Activated CD8-positive, alpha-beta memory T cell treated with anti-CD3 and anti-CD28 coated beads for 24 hours (primary cell): Measurements from ENCODE around the gene ZNF423.

Source experiments
- DNase-seq: peaks from one replicate; pipeline ENCODE4 v3.0.0-alpha.2; 2020

ZNF423 gene

DNA sequence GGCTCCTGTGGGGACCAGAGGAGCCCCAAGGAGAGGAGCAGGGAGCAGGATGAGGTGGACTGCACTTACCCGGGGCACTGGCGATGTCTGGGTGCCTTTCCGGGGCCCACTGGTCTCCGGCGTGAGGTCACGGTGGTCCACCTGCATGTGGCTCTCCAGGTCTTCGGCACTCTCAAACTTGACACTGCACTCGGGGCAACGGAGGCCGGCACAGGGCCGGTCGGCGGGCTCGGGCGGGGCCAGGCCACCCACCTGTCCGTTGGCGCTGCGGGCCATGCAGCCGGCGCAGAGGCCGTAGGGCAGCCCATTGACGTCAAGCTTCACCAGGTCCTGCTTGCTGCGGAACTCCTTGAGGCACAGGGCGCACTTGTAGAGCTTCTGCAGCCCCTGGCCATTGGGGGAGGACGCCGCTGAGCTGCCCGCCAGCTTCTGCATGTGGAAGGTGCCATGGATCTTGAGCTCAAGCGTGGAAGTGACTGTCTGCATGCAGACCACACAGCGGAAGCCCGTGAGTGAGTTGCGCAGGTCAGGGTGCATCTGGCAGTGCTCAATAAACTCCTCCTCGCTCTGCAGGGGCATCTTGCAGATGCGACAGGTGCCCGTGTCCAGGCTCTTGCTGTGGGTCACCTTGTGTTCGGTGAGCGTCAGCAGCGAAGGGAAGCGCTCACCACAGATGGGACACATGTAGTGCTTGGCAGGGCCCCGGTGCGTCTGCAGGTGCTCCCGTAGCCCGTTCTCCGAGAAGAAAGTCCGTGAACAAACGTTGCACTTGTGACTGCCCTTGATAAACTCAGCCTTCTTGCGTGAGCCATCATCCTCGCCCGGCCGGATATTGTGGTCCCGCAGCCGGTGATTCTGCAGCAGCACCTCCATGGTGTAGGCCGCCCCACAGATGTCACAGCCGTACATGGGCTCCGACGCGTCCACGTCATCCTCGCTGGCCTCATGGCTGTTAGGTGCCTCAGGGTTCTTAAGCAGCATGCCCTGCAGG lies 220.0 kb downstream of the ZNF423 start:
- no peak for DNase-seq

DNA sequence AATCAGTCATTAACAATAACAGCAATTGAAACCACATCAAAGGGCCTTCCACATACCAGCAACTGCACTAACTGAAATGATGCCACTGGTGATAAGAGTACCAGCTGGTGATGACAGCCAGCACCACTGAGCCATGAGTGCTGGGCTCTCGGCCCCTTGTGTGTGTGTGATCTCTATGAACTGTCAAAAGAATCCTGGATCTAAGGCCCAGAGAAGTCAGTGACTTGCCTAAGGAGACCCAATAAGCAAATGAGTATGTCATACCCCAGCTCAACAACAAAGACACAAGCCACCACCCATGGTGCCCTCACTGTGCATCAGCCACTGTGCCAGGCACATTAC lies 220.9 kb downstream of the ZNF423 start:
- DNase-seq, result no peak

DNA sequence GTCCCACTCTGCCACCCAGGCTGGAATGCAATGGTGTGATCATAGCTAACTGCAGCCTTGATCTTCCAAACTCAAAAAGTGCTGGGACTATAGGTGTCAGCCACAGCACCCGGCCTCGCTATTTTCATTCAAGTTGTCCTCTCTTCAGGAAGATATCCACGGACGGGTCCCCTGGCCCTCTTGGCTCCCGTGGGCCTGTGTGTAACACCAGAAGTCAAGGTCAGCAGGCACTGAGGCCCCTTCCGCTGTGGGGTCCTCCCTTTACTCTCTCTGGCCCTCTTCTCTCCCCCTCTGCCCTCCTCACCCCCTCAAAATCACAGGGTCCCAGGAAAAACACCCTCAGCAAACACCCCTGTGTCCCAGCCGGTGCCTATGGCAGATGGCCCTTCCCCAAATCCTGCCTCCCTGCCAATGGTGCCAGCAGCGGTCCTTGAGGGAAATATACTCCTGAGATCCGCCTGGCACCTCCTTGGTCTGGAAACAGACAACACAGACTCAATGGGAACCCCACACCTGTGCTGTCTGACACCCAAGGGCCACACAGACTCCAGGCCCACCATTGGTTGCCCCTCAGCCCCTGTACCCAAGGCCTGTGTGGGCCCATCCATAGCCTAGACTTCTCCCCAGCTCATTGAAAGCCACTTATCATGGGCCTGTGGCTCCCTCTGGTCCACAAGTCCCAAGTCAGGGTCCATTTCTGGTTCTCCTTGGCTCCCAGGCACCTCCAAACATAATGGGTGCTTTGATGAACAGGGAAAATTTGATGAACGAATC lies 221.5 kb downstream of the ZNF423 start:
- no peak for DNase-seq

DNA sequence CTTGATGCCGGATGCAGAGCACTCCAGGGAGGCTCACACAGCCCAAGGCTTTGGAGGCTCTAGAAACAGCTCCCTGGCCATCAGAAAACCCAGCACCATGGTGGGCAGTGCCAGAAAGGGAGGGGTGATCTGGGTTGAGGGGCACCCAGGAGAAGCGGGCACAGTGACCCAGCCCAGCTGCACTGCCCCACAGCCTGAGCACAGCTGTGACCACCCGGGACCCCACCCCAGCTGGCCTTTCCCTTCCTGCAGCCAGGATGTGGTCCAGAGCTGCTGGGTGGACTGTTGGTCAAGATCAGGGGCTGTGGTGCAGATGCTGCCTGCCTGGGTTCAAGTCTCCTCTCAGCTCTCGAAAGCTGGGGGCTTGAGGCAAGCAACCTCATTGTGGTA lies 223.1 kb downstream of the ZNF423 start:
- DNase-seq, result no peak

DNA sequence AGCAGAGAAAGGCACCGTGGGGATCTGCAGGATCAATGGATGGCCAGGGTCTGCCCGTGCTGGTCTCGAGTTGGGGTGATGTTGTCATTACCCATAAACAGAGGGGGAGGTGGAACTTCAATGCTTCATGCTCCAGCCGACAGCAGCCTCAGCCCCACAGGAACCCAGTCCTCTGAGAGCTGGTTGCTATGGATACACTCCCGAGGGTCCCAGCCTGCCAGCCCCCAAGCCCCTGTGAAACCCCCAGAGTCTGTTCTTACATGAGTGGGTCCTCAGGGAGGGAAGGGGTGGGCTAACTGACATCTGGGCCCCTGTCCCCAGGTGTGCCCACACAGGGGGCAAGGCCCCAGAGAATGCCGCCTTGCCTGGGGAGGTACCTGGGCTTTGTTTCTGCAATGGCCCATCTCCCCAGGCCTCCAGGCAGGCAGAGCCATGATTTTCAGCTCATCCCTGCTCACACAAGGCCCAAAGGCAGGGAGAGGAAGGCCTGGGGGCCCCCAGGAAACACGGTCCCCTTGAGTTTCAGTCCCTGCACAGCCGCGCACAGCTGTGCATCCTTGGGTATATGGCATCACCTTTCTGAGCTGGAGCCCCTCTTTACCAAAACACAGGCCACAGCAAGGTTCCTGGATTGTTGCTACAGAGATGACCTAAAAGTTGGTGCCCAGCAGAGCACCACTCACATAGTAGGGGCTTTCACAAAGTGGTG lies 223.7 kb downstream of the ZNF423 start:
- DNase-seq, result no peak

DNA sequence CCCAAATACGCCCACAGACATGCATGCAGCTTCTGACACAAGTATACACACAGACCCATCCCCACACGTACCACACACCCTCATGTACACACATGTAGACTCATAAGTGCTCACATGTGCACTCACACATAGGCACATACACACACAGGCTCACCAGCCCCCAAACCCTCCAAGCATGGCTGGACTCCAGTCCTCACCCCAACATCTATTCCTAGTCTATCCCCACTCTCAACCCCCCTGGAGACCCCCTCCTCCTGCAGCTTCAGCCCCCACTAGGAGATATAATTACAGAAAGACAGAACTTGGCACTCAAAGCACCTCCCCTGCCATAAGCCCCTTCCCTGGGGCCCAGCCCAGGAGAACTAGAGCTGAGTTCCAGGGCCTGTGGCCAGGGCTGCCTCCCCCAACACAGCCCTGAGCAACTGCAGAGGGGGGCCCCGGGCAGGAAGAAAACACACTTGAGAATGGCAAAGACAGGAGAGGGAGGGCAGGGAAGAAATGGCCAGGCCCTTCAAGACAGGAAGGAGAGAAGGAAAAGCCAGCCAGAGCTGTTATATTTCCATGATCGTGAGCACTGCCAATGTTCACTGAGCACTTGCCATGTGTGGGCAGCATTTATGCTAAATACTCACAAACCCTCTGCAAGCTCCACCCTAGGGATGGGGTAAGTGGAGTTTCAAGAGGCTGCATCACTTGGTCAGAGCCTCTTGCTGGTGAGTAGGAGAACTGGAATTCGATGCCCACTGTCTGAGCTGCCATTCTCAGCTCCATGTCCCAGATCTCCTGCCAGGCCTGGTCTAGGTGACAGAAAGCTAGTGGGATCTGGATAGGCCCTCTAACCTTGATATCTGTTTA lies 224.5 kb downstream of the ZNF423 start:
- DNase-seq, result no peak

DNA sequence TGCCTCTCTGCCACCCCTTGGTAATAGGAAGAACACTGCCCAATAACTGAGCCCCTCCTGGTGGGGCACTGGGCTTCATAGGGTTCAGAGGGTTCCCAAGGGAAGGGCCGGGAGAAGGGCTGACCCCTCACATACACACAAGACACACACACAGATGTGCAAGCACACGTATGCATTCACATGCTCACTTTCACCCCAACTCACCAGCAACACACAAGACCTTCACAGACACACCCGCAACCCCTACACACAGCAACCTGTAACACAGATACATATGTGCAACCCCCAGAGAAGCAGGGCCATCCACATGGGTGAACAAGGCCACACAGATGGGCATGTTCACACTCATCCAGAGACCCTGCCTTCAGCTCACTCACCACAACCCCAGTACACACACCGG lies 225.1 kb downstream of the ZNF423 start:
- DNase-seq, result no peak

DNA sequence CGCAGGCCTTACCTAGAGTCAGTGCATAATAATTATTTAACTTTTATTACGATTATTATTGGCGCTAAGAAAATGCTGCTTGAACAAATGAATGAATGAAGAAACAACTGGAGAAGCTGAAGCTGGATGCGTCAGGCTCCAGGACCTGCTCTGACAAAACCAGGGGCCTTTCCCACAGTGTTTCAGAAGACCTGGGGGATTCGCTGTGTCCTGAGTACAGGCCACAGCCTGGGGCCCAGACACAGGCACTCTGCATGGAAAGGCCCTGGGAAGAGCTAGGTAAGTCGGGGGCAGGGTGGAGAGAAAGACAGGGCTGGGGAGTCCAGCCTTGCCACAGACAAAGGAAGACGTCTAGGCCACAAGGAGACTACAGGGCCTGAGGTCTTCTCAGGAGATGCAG lies 226.1 kb downstream of the ZNF423 start:
- DNase-seq, result peak; percentile 4

DNA sequence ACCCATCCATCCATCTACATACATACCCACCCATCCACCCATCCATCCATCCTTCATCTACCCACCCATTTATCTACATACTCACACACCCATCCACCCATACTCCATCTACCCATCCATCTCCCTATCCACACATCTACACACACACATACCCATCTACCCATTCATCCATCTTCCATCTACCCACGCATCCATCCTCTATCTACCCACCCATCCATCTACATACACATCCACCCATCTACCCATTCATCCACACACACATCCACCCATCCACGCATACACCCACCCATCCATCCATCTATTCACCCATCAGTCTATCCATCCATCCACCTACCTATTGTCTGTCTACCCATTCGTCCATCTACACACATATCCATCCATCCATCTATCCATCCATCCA lies 227.8 kb downstream of the ZNF423 start:
- DNase-seq, result no peak

DNA sequence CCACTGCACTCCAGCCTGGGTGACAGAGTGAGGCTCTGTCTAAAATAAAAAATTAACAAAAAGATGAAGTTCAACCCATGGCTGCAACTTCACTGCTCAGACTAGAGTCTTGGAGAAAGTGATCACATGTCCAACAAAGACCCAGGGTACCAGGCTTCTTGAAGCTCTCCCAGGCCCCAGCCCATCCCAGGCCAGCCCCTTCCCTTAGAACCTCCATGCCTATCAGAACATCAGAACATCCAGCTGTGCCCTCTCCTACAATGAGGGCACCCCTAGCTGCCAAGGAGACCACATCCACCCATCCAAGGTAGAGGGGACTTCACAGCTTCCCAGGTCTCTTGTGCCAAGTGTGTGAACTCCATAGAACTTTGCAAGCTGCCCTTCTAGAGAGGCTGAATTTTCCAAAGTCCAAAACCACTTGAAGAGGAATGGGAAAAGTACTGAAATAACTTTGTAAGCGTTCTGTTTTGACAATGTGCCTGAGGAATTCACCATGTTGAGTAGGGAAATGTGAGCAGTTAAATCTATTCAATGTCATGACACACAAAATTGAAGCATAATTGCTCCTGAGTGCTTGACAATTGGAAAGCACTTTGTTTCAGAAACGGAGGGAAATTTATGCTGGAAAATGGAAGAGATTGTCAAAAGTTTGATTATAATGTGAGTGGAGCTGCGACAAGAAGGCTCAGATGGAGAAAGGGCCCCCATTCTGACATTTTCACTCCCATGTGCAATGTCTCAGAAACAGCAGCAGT lies 230.4 kb downstream of the ZNF423 start:
- no peak for DNase-seq

DNA sequence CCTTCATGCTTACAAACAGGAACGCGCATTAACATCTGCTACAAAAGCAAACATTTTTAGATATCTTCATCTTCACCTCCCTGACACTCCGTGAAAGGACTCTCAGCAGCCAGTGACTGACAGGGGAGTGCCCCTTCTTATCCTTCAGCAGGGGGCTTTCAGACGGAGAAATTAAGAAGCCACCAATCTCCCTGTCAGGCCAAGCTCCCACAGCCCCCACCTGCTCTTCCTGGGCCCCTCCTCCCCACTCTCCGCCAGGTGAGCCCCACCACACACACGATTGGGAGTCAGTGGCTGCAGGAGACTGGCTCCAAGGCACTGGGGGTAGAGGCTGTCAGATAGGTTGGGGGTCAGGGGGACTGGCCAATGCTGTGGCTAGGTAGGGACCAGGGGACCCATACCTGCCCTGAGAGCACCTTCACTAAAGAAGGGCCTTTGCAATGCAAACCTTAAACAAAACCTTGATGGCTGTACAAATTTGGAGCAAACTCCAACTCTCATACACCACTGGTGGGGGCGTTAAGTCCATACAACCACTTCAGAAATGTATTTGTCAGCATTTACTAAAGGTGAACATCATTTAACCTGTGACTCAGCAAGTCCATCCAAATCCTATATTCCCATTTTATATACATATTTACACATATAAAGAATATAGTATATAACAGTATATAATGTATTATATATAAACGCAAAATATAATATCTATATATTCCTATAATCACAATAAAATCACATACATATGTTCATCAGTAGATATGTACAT lies 232.2 kb downstream of the ZNF423 start:
- DNase-seq, result peak; percentile 28

DNA sequence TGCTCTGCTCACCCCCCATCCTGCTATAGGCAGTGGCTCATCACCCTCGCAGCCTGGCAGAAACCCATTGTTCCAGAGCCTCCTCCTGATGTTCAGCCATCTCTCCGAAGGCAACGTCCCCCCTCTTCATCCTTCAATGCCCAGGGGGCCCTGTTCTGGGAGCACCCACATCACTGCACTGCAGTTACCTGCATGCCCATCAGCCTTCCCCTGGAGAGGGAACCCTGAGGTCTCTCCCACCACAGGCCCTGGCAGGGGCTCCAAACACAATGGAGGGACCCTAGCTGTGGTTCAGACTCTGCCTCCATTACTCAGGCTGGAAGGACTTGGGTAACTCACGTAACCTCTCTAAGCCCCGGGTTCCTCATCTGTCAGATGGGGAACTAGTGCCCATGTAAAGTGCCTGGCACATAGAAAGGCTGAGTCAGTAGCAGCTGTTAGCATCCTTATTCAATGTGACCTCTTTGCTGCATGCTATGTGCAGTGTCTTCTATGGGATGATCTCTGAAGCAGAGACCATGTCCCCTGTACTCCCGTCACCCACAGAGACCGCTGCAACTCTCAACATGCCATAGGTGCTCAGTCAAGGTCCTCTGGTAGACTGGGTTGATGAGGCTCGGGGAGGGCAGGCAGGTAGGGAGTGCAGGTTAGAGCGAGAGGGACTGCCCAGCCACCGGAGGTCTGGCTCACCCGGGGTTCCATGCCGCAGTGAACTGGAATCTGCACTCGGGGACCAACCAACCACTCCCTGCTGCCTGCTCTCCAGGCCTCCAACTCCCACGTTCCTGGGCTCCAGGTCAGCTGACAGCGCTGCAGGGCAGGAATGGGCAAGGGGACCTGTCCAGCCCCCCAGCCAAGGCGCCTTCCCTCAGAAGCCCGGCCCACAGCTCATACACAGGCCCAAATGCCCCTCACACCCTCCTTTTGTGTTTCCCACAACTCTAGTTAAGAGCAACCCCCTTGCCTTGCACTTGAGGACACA lies 233.2 kb downstream of the ZNF423 start:
- DNase-seq, result peak; percentile 24

DNA sequence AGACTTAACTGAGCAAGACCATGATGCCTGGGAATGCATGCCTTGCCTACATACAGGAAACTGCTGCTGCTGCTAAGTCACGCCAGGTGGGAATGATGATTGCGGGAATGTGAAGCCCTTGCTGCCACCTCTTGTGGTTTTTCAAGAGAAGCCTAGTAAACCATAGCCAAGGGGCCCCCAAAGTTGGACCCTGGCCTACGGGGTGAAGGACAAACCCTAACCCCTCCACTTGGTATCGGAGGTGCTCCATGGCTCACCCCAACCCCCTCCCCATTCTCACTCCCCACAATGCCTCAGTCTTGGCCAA lies 233.9 kb downstream of the ZNF423 start:
- DNase-seq, result no peak

DNA sequence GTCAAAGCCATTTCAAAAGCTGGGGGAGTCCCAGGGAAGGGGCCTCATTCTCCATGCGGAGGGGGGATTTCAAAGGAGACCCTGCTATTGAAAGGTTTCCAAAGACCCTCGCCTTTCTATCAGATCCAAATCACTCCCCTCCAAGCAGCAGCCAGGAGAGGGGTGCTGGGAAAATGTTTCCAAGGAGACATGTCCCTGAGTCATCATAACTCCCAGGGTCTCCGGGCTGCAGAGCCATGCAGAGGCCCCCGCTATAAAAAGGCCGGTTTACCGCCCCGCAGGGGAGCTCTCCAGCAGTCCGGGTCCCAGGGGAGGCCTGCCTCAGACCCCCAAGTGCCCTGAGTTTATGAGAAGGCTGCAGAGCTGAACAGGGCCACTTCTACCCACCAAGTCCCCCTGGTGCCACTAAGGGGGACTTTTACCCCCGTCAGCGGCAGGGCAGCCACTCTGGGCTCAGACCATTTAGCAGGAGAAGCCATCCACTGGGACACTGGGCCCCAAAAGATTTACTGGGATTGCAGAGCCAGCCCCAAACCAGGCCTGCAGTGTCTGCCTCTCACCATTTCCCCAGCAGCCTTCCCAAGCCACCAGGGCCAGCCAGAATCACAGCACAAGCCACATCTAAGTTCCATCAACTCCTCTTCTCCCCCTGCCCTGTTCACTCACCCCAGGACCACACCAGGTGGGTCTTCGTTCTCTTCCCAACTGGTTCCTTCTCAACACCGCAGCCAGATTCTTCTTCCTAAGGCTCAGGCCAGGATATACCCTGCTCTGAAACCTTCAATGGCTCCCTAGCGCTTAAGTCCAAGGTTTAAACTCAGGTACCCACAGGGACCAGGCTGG lies 234.4 kb downstream of the ZNF423 start:
- peak; percentile 19 for DNase-seq

DNA sequence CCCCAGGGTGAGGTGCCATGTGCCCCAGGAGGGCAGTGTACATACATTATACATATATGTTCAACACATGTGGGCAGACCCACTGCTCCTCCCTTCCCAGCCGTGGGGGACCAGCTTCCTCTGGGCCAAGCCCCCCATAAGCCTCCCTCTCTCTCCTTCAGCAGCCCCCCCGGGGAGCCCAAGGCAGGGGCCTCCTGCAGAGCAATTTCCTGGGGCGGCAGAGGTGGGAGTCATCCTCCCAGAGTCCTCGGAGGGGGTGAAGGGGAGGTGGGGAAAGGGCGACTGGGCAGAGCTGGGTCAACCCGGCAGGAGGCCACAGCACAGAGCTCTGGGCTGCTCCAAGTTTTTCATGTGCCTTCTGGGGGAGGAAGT lies 235.1 kb downstream of the ZNF423 start:
- no peak for DNase-seq

DNA sequence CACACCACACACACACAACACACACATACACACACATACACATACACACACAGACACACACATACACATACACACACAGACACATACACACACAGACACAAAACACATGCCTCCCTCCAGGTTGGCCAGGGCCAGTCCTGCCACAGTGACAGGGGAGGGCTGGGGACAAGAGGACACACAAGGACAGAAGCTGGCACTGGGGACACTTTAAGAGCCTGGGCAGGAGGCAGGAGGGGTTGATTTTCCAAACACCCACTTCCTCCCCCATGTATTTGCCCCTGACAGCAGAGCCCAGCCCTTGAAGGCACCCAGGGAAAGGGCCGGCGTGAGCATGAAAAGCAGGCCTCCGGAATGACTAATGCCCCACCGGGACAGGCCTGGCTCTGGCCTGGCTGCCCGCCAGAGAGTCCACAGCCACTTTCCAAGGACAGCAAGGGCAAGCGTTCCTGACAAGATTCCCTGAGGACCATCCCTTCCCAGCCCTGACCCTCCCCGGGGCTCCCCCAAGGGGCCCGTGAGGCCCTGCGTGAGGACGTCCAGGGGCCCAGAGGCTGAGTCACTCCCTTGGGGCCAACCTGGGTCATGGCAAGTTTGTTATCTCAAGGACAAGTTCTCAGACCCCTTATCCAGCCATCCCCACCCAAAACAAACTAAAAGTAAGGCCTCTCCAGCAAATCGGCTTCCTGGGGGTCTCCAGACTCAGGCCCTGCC lies 235.6 kb downstream of the ZNF423 start:
- peak; percentile 33 for DNase-seq

DNA sequence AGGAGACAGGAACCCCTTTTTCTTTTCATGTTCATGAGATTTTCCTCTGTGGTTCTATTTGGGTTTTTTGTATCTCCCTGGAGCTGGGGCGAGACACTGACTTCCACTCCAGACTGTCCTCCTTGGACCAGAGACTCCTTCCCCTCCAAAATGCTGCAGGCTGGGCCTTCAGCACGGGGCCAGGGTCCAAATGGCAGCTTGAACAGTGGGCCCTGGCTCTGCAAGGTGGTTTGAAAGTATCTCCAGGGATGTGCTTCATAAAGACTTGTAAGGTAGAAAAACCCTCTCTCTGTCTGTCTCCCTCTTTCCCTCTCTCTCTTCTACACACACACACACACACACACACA lies 236.1 kb downstream of the ZNF423 start:
- peak; percentile 11 for DNase-seq

DNA sequence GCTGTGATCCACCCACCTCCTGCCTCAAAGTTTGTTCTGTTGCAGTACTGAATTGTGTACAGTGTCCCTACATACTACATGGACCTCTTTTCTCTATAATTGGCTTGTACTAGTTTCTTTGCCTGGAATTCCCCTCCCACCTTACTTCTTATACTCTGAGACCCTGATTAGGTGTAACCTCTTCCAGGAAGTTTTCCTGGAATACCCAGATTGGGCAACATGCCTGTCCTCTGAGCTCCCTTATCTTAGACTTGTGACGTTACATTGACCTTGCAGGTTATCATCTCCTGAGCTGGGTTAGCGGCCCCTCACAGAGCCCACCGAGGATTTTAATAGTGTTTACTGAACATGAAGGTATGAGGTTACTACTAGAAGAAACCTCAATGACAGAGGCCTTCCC lies 237.0 kb downstream of the ZNF423 start:
- DNase-seq, result no peak
